ENCODE measurements around the gene PASD1.

The PASD1 gene

DNA sequence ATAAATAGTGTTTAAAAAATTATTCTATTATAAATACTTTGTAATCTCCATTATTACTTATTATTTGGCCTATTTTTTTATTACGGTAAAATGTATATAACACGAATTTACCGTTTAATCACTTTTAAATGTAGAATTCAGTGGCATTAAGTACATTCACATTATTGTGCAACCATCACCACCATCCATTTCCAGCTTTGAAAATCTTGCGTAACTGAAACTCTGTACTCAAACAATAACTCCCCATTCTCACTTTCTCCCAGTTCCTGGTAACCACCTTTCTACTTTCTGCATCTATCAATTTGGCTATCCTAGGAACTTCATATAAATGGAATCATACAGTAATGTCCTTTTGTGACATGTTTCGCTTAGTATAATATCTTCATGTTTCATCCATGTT is 45.7 kb downstream of the PASD1 start:
- H3K4me1 ChIP-seq (ENCODE audit: control insufficient read depth, insufficient read depth, low read length), result no peaks in the 10 kb centered on the region
- no peaks in the 10 kb centered on the region for H3K9me3 ChIP-seq (ENCODE audit: control insufficient read depth, low read length)
- 72 to 92% methylated on average over 1 to 4 of the region's 5 CpGs for WGBS, 2 experiments
- no peak overlapping the region for H3K4me3 ChIP-seq (ENCODE audit: insufficient read depth, low read depth, low read length)
- H3K36me3 ChIP-seq (ENCODE audit: control insufficient read depth, insufficient read depth, low read length), result no peaks in the 10 kb centered on the region
- no peak overlapping the region for H3K27ac ChIP-seq (ENCODE audit: insufficient read depth, low read depth, low read length, poor library complexity, severe bottlenecking)
- no peaks in the 10 kb centered on the region for H3K27me3 ChIP-seq (ENCODE audit: control insufficient read depth, insufficient read depth, low read length, poor library complexity, severe bottlenecking)

DNA sequence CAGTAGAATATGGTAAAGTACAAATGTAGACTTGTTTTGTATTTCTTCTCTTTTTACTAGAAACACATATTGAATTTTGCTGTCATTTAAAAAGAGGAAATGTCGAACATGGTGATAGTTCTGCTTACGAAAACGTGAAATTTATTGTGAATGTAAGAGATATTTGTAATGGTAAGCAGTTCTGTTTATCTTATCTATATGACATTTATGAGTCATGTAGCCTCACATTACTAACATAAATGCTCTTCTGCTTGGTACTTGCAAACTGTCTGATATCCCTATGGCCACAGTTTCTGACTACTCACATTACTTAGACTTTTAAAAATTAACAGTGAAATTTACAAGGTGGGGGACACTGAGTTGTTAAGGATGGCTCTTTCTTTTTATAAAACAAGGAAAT is 57.9 kb downstream of the PASD1 start:
- 100% methylated on average over 3 of the region's 3 CpGs; no CpG with 5 or more reads in 1 of the 2 experiments for WGBS, 2 experiments
- no peaks in the 10 kb centered on the region for H3K4me1 ChIP-seq (ENCODE audit: control insufficient read depth, insufficient read depth, low read length)
- no peak overlapping the region for H3K4me3 ChIP-seq (ENCODE audit: insufficient read depth, low read depth, low read length)

GRCh38 chrX:151624677-151625076 is 61.2 kb downstream of the PASD1 start:
- H3K27me3 ChIP-seq (ENCODE audit: control insufficient read depth, insufficient read depth, low read length, poor library complexity, severe bottlenecking), result no peaks in the 10 kb centered on the region
- H3K9me3 ChIP-seq (ENCODE audit: control insufficient read depth, low read length), result no peaks in the 10 kb centered on the region
- no peaks in the 10 kb centered on the region for H3K4me1 ChIP-seq (ENCODE audit: control insufficient read depth, insufficient read depth, low read length)
- no peak overlapping the region for H3K4me3 ChIP-seq (ENCODE audit: insufficient read depth, low read depth, low read length)
- no peak overlapping the region for H3K27ac ChIP-seq (ENCODE audit: insufficient read depth, low read depth, low read length, poor library complexity, severe bottlenecking)
- 92 to 100% methylated on average over 1 of the region's 2 CpGs for WGBS, 2 experiments
- no peaks in the 10 kb centered on the region for H3K36me3 ChIP-seq (ENCODE audit: control insufficient read depth, insufficient read depth, low read length)

More for the DNA sequence above, 57.9 kb downstream of the PASD1 start:
- Histone ChIP-seq H3K27ac (ENCODE audit: insufficient read depth, low read depth, low read length, poor library complexity, severe bottlenecking) (no peak overlapping the region), H3K27me3 (ENCODE audit: control insufficient read depth, insufficient read depth, low read length, poor library complexity, severe bottlenecking) (no peaks in the 10 kb centered on the region), H3K36me3 (ENCODE audit: control insufficient read depth, insufficient read depth, low read length) (no peaks in the 10 kb centered on the region), H3K9me3 (ENCODE audit: control insufficient read depth, low read length) (no peaks in the 10 kb centered on the region)

DNA sequence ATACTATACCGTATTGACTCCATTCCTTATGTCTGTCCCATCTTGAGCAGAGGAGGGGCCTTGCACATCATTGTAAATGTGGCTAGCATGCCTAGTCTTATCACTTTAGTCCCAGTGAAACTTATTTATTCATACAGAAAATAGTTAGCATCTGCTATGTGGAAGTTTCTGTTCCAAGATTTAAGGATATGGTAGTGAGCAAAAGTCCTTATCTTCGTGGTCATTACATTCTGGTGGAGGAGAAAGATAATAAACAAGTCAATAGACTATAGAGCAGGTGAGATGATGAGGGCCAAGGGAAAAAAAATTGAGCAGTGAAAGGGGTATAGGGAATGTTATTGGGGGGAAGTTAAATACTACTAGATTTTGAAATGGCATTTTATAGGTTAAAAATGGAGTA is 68.3 kb downstream of the PASD1 start:
- Histone ChIP-seq H3K27me3 (ENCODE audit: control insufficient read depth, insufficient read depth, low read length, poor library complexity, severe bottlenecking) (no peaks in the 10 kb centered on the region), H3K36me3 (ENCODE audit: control insufficient read depth, insufficient read depth, low read length) (no peaks in the 10 kb centered on the region), H3K4me3 (ENCODE audit: insufficient read depth, low read depth, low read length) (no peak overlapping the region), H3K4me1 (ENCODE audit: control insufficient read depth, insufficient read depth, low read length) (no peaks in the 10 kb centered on the region), H3K9me3 (ENCODE audit: control insufficient read depth, low read length) (no peaks in the 10 kb centered on the region), H3K27ac (ENCODE audit: insufficient read depth, low read depth, low read length, poor library complexity, severe bottlenecking) (no peak overlapping the region)
- WGBS, 2 experiments, result 73 to 83% methylated on average over 1 to 2 of the region's 2 CpGs

GRCh38 chrX:151633157-151633556 is 69.7 kb downstream of the PASD1 start:
- H3K27ac ChIP-seq (ENCODE audit: insufficient read depth, low read depth, low read length, poor library complexity, severe bottlenecking), result no peak overlapping the region
- H3K4me1 ChIP-seq (ENCODE audit: control insufficient read depth, insufficient read depth, low read length), result no peaks in the 10 kb centered on the region
- H3K4me3 ChIP-seq (ENCODE audit: insufficient read depth, low read depth, low read length), result no peak overlapping the region
- no peaks in the 10 kb centered on the region for H3K36me3 ChIP-seq (ENCODE audit: control insufficient read depth, insufficient read depth, low read length)
- WGBS, 2 experiments, result 91 to 92% methylated on average over 3 to 4 of the region's 4 CpGs
- no peaks in the 10 kb centered on the region for H3K9me3 ChIP-seq (ENCODE audit: control insufficient read depth, low read length)
- H3K27me3 ChIP-seq (ENCODE audit: control insufficient read depth, insufficient read depth, low read length, poor library complexity, severe bottlenecking), result no peaks in the 10 kb centered on the region

- Histone ChIP-seq H3K27me3 (ENCODE audit: control insufficient read depth, insufficient read depth, low read length, poor library complexity, severe bottlenecking) (no peaks in the 10 kb centered on the region), H3K27ac (ENCODE audit: insufficient read depth, low read depth, low read length, poor library complexity, severe bottlenecking) (no peak overlapping the region), H3K4me1 (ENCODE audit: control insufficient read depth, insufficient read depth, low read length) (no peaks in the 10 kb centered on the region), H3K4me3 (ENCODE audit: insufficient read depth, low read depth, low read length) (no peak overlapping the region), H3K9me3 (ENCODE audit: control insufficient read depth, low read length) (no peaks in the 10 kb centered on the region), H3K36me3 (ENCODE audit: control insufficient read depth, insufficient read depth, low read length) (no peaks in the 10 kb centered on the region)
- WGBS, 2 experiments, result no CpG with 5 or more reads among the region's 1 CpG
Measured at GRCh38 chrX:151634937-151635336, 71.5 kb downstream of the PASD1 start.

- no peaks in the 10 kb centered on the region for H3K27me3 ChIP-seq (ENCODE audit: control insufficient read depth, insufficient read depth, low read length, poor library complexity, severe bottlenecking)
- WGBS, 2 experiments, result 88 to 98% methylated on average over 9 to 11 of the region's 11 CpGs
- H3K4me3 ChIP-seq (ENCODE audit: insufficient read depth, low read depth, low read length), result no peak overlapping the region
- no peaks in the 10 kb centered on the region for H3K36me3 ChIP-seq (ENCODE audit: control insufficient read depth, insufficient read depth, low read length)
- no peak overlapping the region for H3K27ac ChIP-seq (ENCODE audit: insufficient read depth, low read depth, low read length, poor library complexity, severe bottlenecking)
- no peaks in the 10 kb centered on the region for H3K9me3 ChIP-seq (ENCODE audit: control insufficient read depth, low read length)
- H3K4me1 ChIP-seq (ENCODE audit: control insufficient read depth, insufficient read depth, low read length), result no peaks in the 10 kb centered on the region
Measured at GRCh38 chrX:151641564-151641963, 78.1 kb downstream of the PASD1 start.

GRCh38 chrX:151675121-151675746 is 111.8 kb downstream of the PASD1 start:
- no peaks in the 10 kb centered on the region for H3K36me3 ChIP-seq (ENCODE audit: control insufficient read depth, insufficient read depth, low read length)
- 64 to 67% methylated on average over 6 of the region's 6 CpGs for WGBS, 2 experiments

GRCh38 chrX:151676196-151676595 is 112.7 kb downstream of the PASD1 start:
- no peaks in the 10 kb centered on the region for H3K9me3 ChIP-seq (ENCODE audit: control insufficient read depth, low read length)
- no peak overlapping the region for H3K4me3 ChIP-seq (ENCODE audit: insufficient read depth, low read depth, low read length)
- H3K4me1 ChIP-seq (ENCODE audit: control insufficient read depth, insufficient read depth, low read length), result peaks cover 3% of the 10 kb centered on the region
- no peak overlapping the region for H3K27ac ChIP-seq (ENCODE audit: insufficient read depth, low read depth, low read length, poor library complexity, severe bottlenecking)
- H3K27me3 ChIP-seq (ENCODE audit: control insufficient read depth, insufficient read depth, low read length, poor library complexity, severe bottlenecking), result no peaks in the 10 kb centered on the region
- H3K36me3 ChIP-seq (ENCODE audit: control insufficient read depth, insufficient read depth, low read length), result no peaks in the 10 kb centered on the region
- WGBS, 2 experiments, result 88 to 97% methylated on average over 4 of the region's 4 CpGs

More at GRCh38 chrX:151675121-151675746, 111.8 kb downstream of the PASD1 start:
- H3K4me1 ChIP-seq (ENCODE audit: control insufficient read depth, insufficient read depth, low read length), result peaks cover 3% of the 10 kb centered on the region
- H3K4me3 ChIP-seq (ENCODE audit: insufficient read depth, low read depth, low read length), result no peak overlapping the region
- no peak overlapping the region for H3K27ac ChIP-seq (ENCODE audit: insufficient read depth, low read depth, low read length, poor library complexity, severe bottlenecking)
- no peaks in the 10 kb centered on the region for H3K9me3 ChIP-seq (ENCODE audit: control insufficient read depth, low read length)
- no peaks in the 10 kb centered on the region for H3K27me3 ChIP-seq (ENCODE audit: control insufficient read depth, insufficient read depth, low read length, poor library complexity, severe bottlenecking)

DNA sequence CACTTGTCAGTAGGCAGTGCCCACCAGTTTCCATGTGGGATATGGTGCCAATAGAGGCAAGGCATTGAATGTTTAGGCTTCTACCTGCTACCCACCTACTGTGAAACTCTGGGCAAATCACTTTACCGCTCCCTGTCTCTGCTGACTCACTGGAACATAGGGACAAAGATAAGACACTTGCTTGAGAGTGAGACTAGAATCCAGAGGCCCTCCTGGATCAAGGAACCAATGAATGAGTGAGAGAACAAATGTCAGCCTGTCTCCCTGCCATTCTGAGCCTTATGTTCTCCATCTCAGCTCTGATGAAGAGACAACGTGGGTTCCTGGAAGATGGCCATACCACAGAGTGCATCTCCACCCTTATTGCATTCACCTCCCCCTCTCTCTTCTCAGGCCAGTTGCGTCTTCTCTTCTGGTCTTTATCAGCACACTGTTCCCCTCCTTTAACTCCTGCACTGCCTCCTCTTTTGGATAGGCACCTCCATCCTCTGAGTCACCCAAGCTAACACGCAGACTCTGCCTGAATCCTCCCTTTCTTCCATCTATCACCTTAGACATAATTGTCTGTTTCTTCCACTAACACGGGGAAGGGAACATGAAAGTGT is 116.4 kb downstream of the PASD1 start:
- Histone ChIP-seq H3K4me1 (ENCODE audit: control insufficient read depth, insufficient read depth, low read length) (peaks cover 3% of the 10 kb centered on the region), H3K9me3 (ENCODE audit: control insufficient read depth, low read length) (no peaks in the 10 kb centered on the region), H3K27me3 (ENCODE audit: control insufficient read depth, insufficient read depth, low read length, poor library complexity, severe bottlenecking) (no peaks in the 10 kb centered on the region), H3K4me3 (ENCODE audit: insufficient read depth, low read depth, low read length) (no peak overlapping the region), H3K36me3 (ENCODE audit: control insufficient read depth, insufficient read depth, low read length) (no peaks in the 10 kb centered on the region), H3K27ac (ENCODE audit: insufficient read depth, low read depth, low read length, poor library complexity, severe bottlenecking) (no peak overlapping the region)
- 90% methylated on average over 4 to 5 of the region's 5 CpGs for WGBS, 2 experiments
